ENCODE measurements around the gene PSENEN.
"Not testable (repeated sequence)": the region's sequence is repeated elsewhere in the genome, so short reads cannot be mapped to it uniquely, and the experiment has no call there.

The PSENEN gene

DNA sequence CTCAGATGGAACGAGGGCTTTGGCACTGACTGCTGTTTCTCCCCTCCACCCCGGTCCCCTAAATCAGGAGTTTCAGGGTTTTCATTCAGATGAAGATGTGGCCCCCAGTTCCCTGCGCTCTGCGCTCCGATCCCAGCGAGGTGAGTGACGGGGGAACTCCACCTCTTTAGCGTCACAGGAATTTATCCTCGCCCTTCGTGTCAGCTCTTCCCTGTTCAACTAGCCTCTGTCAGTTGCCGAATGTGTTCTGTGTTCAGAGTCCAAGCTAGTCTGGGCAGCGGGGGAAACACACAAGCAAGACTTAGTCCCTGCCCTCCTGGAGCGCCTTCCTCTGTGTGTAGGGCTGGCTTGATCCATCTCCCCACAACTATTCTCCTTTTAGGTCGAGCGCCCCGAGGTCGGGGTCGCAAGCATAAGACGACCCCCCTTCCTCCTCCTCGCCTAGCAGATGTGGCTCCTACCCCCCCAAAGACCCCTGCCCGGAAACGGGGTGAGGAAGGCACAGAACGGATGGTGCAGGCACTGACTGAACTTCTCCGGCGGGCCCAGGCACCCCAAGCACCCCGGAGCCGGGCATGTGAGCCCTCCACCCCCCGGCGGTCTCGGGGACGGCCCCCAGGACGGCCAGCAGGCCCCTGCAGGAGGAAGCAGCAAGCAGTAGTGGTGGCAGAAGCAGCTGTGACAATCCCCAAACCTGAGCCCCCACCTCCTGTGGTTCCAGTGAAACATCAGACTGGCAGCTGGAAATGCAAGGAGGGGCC is 25.9 kb upstream of the PSENEN start:
- DNase-seq = no peak

DNA sequence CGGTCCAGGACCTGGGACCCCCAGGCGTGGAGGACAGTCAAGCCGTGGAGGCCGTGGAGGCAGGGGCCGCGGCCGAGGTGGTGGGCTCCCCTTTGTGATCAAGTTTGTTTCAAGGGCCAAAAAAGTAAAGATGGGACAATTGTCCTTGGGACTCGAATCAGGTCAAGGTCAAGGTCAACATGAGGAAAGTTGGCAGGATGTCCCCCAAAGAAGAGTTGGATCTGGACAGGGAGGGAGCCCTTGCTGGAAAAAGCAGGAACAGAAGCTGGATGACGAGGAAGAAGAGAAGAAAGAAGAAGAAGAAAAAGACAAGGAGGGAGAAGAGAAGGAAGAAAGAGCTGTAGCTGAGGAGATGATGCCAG is 25.3 kb upstream of the PSENEN start:
- DNase-seq = no peak

DNA sequence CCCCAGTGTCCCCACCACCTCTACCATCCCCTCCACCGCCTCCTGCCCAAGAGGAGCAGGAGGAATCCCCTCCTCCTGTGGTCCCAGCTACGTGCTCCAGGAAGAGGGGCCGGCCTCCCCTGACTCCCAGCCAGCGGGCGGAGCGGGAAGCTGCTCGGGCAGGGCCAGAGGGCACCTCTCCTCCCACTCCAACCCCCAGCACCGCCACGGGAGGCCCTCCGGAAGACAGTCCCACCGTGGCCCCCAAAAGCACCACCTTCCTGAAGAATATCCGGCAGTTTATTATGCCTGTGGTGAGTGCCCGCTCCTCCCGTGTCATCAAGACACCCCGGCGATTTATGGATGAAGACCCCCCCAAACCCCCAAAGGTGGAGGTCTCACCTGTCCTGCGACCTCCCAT is 24.8 kb upstream of the PSENEN start:
- DNase-seq = no peak

DNA sequence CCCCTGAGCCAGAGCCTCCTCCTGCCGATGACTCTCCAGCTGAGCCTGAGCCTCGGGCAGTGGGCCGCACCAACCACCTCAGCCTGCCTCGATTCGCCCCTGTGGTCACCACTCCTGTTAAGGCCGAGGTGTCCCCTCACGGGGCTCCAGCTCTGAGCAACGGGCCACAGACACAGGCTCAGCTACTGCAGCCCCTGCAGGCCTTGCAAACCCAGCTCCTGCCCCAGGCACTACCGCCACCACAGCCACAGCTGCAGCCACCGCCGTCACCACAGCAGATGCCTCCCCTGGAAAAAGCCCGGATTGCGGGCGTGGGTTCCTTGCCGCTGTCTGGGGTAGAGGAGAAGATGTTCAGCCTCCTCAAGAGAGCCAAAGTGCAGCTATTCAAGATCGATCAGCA is 24.1 kb upstream of the PSENEN start:
- DNase-seq = no peak

DNA sequence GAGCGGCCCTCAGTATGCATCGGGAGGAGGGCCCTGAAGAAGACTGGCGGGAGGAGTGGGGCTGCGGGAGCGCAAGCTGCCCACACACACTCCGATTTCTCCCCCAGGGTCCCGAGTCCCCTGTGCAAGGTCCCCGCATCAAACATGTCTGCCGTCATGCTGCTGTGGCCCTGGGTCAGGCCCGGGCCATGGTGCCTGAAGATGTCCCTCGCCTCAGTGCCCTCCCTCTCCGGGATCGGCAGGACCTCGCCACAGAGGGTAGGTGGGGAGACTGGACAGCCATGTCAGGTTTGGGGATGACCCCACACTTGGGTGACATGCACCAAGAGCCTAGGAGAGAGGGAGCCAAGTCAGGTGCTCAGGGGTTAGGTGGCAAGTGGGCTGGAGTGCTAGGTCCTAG is 23.0 kb upstream of the PSENEN start:
- DNase-seq = no peak

DNA sequence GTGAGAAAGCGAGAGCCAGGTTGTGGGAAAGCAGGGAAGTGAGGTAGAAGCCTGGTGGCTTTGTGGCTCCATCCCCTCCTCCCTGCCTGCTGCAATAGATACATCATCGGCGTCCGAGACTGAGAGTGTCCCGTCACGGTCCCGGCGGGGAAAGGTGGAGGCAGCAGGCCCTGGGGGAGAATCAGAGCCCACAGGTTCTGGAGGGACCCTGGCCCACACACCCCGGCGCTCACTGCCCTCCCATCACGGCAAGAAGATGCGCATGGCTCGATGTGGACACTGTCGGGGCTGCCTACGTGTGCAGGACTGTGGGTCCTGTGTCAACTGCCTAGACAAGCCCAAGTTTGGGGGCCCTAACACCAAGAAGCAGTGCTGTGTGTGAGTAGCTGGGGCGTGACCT is 22.6 kb upstream of the PSENEN start:
- no peak for DNase-seq

DNA sequence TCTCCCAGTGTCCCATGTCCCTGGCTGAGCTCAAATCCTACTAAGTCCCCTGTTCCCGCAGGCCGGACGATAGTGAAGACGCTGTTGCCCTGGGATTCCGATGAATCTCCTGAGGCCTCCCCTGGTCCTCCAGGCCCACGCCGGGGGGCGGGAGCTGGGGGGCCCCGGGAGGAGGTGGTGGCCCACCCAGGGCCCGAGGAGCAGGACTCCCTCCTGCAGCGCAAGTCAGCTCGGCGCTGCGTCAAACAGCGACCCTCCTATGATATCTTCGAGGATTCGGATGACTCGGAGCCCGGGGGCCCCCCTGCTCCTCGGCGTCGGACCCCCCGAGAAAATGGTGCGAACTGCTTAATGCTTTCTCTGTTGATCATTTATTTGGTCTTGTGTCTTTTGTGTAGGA is 21.8 kb upstream of the PSENEN start:
- DNase-seq = no peak

DNA sequence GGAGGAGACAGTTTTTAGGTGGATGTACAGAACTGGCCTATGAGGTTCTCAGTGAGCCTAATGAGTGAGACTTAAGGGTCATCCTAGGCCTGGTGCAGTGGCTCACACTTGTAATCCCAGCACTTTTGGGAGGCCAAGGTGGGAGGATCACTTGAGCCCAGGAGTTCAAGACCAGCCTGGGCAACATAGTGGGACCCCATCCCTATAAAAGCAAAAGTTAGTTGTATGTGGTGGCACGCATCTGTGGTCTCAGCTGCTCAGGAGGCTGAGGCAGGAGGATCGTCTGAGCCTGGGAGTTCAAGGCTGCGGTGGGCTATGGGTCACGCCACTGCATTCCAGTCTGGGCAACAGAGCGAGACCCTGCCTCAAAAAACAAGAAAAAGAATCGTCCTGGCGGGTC is 21.3 kb upstream of the PSENEN start:
- DNase-seq = not testable (repeated sequence)

DNA sequence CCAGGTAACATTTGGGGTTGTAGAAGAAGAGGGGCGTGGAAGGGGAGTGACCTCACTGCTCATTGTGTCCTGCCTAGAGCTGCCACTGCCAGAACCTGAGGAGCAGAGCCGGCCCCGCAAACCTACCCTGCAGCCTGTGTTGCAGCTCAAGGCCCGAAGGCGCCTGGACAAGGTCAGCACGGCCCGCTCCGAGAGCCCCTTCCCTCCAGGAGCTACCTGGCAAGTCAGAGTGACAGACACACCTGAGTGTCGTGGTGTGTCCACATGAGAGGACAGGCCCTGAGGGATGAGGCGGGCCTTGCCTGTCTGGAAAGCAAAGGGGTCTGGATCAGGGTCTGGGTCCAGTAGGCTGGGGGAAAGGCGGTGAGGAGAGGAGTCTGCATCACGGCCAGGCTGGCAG is 20.9 kb upstream of the PSENEN start:
- no peak for DNase-seq

DNA sequence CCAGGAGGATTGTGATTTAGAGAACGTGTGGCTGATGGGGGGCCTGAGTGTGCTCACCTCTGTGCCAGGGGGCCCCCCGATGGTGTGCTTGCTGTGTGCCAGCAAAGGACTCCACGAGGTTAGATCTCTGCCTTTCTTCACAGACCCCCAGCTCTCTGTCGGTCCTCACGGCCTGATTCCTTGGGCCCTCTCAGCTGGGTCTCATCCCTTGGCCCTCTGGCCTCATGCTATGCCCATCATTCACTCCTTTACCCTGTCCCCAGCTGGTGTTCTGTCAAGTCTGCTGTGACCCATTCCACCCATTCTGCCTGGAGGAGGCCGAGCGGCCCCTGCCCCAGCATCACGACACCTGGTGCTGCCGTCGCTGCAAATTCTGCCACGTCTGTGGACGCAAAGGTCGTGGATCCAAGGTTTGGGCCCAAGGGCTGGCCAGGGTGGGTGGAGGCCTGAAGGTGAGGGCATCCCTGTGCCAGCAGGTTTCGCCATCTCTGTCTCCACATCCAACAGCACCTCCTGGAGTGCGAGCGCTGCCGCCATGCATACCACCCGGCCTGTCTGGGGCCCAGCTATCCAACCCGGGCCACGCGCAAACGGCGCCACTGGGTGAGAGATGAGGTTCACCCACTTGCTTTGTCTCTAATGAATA is 20.1 kb upstream of the PSENEN start:
- no peak for DNase-seq

DNA sequence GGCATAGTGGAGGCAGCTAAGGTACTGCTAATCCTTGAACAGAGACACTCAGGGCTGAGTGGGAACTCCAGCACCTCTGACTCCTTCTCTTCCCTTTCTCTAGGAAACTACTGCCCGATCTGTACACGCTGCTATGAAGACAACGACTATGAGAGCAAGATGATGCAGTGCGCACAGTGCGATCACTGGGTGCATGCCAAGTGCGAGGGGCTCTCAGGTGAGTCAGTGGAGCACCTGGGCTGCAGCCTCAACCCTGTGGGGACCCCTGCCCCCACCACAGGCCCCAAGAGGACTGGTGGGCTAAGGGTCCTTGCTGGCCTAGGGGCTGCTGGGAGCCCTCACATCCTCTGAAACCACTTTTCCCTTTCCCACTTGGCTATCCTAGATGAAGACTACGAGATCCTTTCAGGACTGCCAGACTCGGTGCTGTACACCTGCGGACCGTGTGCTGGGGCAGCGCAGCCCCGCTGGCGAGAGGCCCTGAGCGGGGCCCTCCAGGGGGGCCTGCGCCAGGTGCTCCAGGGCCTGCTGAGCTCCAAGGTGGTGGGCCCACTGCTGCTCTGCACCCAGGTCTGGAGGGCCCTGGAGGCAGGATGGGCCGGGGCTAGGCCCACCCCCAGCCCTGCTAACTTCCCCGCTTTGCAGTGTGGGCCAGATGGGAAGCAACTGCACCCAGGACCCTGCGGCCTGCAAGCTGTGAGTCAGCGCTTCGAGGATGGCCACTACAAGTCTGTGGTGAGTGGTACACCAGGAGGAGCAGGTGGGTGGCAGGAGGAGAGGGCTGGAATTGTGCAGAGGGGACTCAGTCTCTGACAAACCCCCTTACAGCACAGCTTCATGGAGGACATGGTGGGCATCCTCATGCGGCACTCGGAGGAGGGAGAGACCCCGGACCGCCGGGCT is 18.1 kb upstream of the PSENEN start:
- DNase-seq = no peak

DNA sequence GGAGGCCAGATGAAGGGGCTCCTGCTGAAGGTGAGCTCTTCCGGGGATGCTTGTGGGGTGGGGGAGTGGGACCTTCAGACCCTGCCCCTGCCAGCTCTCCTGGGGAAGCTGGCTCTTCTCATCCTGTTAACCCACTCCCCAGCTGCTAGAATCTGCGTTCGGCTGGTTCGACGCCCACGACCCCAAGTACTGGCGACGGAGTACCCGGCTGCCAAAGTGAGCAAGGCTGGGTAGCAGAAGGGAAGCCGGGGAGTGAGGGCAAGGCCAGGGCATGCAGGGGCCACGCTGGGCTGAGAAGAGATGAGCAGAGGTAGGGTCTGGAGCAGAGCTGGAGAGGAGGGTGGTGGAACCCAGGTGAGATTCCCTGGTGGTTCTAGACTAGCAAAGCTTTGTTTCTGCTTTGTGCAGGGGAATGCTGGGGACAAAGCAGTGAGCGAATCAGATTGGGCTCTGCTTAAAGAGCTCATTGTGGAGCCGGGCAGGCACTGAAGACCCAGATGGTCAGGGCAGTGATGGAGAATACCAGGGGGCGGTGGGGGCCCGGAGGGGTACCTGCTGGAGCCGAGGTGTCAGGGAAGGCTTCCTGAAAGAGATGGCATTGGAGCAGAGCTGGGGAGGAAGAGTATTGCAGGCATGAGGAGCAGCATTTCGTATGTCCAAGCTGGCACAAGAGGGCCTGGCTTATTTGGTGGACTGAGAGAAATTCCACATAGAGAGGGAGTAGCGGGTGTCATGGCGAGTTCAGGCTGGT is 17.3 kb upstream of the PSENEN start:
- no peak for DNase-seq

DNA sequence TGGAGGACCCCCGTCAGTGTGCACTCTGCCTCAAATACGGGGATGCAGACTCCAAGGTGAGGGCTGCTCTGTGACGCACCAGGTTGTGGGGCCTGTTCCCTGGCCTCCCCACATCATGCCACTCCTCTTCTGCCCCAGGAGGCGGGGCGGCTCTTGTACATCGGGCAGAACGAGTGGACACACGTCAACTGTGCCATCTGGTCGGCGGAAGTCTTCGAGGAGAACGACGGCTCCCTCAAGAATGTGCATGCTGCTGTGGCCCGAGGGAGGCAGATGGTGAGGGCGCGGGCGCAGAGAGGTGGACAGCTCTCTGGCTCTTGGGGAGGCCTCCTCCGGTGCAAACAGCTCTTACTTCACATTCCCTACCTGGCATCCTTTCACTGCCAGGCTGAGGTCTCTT is 16.4 kb upstream of the PSENEN start:
- no peak for DNase-seq

DNA sequence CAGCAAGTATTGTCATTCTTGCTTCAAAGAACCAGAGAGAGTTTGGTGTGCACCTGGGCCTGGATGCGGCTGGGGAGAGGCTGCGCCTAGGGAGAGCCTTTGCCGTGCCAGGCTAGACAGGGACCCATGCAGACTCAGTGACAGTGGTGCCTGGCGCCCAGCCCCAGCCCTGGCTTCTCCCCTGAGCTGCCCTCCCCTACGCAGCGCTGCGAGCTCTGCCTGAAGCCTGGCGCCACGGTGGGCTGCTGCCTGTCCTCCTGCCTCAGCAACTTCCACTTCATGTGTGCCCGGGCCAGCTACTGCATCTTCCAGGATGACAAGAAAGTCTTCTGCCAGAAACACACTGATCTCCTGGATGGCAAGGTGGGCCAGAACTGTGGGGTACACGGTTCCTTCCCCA is 15.7 kb upstream of the PSENEN start:
- no peak for DNase-seq

DNA sequence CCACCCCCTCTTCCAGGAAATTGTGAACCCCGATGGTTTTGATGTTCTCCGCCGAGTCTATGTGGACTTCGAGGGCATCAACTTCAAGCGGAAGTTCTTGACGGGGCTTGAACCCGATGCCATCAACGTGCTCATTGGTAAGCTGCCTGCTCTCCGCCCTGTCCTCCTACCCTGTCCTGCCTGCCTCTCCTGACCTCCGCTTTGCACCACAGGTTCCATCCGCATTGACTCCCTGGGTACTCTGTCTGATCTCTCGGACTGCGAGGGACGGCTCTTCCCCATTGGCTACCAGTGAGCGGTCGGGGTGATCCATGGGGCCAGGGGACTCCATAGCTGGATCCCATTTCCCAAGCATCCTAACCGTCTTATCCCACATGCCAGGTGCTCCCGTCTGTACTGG is 15.1 kb upstream of the PSENEN start:
- no peak for DNase-seq

DNA sequence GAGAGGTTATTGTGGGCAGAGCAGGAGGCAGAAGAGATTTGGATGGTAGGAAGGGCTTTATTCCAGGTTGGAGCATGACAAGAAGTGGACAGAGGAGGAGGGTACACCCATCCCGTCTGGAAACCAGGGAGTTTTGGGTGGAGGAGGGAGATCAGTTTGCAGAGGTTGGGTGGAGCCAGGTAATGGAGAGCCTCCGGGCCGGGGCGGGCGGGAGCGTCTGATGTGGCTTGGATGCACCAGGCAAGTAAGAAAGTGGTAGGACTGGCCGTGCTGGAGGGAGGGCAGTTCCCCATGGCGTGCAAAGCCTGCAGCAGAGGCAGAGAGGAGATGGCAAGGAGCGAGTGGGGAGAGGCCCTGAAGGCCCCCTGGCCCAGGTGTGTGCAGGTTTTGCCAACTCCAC is 14.1 kb upstream of the PSENEN start:
- DNase-seq = no peak

DNA sequence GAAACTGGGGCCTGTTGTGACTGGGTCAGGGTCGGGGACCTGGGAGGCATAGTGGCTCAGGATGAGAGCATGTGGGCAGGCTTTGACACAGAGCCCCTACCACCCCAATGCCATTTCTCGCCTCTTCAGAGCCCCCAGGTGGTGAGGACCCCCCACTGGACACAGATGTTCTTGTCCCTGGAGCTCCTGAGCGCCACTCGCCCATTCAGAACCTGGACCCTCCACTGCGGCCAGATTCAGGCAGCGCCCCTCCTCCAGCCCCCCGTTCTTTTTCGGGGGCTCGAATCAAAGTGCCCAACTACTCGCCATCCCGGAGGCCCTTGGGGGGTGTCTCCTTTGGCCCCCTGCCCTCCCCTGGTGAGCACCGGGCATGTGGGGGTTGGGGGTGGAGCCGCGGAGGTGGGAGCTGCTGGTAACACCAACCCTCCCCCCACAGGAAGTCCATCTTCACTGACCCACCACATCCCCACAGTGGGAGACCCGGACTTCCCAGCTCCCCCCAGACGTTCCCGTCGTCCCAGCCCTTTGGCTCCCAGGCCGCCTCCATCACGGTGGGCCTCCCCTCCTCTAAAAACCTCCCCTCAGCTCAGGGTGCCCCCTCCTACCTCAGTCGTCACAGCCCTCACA is 13.6 kb upstream of the PSENEN start:
- DNase-seq = no peak

DNA sequence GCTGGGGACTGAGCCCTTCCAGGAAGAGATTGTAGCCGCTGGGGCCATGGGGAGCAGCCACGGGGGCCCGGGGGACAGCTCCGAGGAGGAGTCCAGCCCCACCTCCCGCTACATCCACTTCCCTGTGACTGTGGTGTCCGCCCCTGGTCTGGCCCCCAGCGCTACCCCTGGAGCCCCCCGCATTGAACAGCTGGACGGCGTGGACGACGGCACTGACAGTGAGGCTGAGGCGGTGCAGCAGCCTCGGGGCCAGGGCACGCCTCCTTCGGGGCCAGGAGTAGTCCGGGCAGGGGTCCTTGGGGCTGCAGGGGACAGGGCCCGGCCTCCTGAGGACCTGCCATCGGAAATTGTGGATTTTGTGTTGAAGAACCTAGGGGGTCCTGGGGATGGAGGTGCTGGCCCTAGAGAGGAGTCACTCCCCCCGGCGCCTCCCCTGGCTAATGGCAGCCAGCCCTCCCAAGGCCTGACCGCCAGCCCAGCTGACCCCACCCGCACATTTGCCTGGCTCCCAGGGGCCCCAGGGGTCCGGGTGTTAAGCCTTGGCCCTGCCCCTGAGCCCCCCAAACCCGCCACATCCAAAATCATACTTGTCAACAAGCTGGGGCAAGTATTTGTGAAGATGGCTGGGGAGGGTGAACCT is 12.8 kb upstream of the PSENEN start:
- no peak for DNase-seq

DNA sequence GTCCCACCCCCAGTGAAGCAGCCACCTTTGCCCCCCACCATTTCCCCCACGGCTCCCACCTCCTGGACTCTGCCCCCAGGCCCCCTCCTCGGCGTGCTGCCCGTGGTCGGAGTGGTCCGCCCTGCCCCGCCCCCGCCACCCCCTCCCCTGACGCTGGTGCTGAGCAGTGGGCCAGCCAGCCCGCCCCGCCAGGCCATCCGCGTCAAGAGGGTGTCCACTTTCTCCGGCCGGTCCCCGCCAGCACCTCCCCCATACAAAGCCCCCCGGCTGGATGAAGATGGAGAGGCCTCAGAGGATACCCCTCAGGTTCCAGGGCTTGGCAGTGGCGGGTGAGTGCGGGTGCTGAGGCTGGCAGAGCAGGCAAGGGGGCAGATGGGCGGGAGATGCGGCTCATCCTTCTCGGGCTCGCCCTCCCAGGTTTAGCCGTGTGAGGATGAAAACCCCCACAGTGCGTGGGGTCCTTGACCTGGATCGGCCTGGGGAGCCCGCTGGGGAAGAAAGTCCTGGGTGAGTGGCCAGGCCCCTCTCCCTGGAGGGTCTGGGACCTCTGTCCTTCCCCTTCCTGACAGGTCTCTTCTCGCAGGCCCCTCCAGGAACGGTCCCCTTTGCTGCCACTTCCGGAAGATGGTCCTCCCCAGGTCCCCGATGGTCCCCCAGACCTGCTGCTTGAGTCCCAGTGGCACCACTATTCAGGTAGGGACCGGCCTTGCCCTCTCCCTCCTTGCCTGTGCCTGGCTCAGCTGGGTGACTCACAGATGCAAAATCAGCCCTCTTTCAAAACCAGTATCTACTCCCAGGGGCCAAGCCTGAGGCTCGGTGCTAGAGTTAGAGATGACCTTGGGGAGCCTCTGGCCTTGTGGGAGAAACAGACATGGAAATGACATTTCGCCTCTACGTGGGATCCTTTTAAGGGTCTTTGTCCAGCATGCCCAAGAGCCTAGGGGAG is 12.0 kb upstream of the PSENEN start:
- no peak for DNase-seq

DNA sequence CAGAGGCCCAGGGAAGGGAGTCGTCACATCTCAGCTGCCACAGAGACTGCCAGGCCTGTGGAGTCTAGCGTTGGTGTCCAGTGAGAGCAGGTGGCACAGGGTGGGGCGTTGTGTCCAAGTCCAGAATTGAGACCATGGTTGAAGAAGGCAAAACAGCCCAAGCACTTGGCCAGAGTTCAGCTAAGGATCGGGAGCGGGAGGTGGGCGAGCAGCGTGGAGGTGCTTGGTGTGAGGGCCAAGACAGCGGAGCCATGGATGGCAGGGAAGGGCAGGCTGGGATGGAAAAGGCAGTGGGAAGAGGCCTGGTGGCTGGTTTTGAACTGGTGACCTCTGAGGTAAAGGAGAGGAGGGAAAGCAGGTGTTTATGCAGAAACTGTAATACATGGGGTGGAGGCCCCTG is 11.2 kb upstream of the PSENEN start:
- no peak for DNase-seq

DNA sequence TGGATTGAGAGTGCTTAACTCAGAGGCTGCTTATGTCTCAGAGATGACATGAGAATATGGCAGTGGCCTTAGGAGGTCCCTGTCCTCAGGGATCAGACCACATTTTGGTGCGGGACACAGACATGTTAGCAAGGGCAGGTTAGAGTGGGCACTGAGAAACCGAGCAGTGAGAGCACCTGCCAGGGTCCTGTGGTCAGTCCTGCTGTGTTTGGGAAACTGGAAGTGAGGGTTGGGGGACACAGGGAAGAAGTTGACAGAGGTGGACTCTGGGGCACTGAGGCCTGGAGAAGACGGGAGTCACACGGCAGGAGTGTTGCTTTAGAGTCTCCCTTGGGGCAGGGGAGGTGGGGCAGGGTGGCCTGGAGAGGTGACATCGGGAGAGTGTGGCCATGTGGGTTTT is 10.6 kb upstream of the PSENEN start:
- no peak for DNase-seq

Data from NCI-H748 treated with DMSO at 0.1 percent for 48 hours (cell line).